Anterior cingulate cortex (tissue), 58 donors: ENCODE data around the gene UNC93B1.

Experiments
- DNase-seq, 58 donors: peaks; one replicate each; lab custom pipeline; 2025; lab: John Stamatoyannopoulos, UW

UNC93B1 gene, protein sequence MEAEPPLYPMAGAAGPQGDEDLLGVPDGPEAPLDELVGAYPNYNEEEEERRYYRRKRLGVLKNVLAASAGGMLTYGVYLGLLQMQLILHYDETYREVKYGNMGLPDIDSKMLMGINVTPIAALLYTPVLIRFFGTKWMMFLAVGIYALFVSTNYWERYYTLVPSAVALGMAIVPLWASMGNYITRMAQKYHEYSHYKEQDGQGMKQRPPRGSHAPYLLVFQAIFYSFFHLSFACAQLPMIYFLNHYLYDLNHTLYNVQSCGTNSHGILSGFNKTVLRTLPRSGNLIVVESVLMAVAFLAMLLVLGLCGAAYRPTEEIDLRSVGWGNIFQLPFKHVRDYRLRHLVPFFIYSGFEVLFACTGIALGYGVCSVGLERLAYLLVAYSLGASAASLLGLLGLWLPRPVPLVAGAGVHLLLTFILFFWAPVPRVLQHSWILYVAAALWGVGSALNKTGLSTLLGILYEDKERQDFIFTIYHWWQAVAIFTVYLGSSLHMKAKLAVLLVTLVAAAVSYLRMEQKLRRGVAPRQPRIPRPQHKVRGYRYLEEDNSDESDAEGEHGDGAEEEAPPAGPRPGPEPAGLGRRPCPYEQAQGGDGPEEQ

GRCh38 chr11:68003846-68004550, at the start of gene UNC93B1:
TSS of gene UNC93B1 (minus strand) at chr11:68004097. CDS start at chr11:68004043, 54 bp downstream.
- DNase-seq = peak in 41 of 58 donors; percentile 18 to 71 (median 44)

DNA sequence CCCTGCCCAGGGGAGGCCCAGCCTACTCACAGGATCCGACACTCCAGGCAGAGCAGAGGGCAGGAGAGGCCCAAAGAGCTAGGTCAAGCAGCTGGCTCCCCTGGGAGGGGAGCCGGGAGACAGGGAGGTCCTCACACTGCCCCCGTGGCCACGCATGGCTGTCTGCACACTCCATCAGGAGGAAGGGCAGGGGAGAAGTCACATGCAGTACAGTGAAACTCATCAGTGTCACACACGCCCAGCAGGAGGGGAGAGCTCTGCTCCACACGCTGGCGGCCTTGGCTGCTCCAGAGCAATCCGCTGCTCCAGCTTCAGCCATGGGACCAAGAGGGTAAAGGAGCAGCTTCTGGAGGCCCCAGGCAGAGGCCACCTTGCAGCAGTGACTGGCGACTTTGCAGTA, 49.2 kb upstream of the UNC93B1 start:
- no peak for DNase-seq

- DNase-seq = no peak
Observed at GRCh38 chr11:68052137-68052873, 48.4 kb upstream of the UNC93B1 start.

- DNase-seq = no peak
Observed at GRCh38 chr11:68051191-68052136, 47.6 kb upstream of the UNC93B1 start.

- no peak for DNase-seq
Observed at GRCh38 chr11:68050371-68050841, 46.5 kb upstream of the UNC93B1 start.

- no peak for DNase-seq
Observed at GRCh38 chr11:68049509-68050370, 45.8 kb upstream of the UNC93B1 start.

GRCh38 chr11:68048681-68049508, 45.0 kb upstream of the UNC93B1 start:
- DNase-seq = no peak

- DNase-seq = peak in 6 of 58 donors; percentile 21 to 43 (median 29)
Observed at GRCh38 chr11:68047437-68048290, 43.8 kb upstream of the UNC93B1 start.

GRCh38 chr11:68044898-68045351, 41.0 kb upstream of the UNC93B1 start:
- DNase-seq = no peak

DNA sequence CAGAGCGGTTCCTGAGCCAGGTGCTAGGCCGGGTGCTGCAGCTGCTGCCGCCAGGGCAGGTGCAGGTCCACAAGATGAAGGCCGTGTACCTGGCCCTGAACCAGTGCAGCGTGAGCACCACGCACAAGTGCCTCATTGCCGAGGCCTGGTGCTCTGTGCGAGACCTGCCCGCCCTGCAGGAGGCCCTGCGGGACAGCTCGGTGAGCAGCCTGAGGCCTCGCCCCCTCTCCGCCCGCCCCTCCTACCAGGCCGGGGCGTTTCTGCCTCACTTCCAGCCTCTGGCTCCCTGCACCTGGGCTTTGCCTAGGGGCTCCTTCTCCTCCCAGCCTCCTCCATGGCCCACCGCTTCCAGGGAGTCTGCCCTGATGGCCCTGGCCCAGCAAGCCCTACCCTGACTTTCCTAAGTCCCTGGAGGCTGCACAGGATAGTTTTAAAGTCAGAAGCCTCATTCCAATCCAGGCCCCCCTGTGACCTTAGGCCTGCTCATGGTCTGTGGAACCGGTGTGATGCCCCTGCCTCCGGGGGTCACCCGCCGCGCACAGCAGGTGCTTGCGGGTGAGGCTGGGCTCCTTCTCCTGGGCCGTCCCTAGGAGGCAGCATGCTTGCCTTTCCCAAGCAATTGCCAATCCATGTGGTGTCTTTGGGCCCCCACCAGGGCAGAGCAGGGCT, 40.4 kb upstream of the UNC93B1 start:
- DNase-seq = no peak

DNA sequence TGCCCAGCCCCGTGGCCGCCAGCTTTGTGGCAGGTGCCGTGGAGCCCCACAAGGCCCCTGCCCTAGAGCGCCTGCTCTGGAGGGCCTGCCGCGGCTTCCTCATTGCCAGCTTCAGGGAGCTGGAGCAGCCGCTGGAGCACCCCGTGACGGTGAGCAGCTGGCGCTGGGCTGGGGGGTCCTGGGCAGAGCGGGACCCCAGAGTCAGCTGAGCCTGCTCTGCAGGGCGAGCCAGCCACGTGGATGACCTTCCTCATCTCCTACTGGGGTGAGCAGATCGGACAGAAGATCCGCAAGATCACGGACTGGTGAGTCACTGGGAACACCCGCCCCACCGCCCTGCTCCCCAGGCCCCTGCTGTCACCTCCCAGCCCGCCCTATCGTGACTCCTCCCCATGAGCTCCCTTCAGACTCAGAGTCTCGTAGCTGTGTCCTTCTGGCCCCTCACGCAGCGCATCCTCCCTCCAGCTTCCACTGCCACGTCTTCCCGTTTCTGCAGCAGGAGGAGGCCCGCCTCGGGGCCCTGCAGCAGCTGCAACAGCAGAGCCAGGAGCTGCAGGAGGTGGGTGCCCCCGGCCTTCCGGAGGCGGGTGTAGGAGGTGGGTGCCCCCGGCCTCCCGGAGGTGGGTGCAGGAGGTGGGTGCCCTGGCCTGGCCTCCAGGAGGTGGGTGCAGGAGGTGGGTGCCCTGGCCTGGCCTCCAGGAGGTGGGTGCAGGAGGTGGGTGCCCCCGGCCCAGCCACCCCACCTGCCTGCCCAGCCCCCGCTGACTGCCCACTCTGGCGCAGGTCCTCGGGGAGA, 39.6 kb upstream of the UNC93B1 start:
- DNase-seq = no peak

DNA sequence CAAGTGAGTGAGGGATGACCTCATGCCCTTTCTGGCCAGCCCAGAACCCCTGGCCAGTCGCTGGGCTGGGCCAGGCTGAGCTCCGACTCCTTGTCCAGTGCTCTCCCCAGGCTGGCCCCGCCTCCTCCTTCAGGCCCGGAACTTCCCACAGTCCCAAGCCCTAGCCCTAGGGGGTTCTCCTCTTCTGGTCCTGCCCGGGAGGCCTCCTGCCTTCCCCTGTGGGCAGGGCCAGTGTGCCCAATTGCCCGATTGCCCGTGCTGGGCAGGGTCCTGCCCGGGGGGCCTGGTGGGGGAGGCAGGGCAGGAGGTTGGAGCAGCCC, 39.1 kb upstream of the UNC93B1 start:
- no peak for DNase-seq

DNA sequence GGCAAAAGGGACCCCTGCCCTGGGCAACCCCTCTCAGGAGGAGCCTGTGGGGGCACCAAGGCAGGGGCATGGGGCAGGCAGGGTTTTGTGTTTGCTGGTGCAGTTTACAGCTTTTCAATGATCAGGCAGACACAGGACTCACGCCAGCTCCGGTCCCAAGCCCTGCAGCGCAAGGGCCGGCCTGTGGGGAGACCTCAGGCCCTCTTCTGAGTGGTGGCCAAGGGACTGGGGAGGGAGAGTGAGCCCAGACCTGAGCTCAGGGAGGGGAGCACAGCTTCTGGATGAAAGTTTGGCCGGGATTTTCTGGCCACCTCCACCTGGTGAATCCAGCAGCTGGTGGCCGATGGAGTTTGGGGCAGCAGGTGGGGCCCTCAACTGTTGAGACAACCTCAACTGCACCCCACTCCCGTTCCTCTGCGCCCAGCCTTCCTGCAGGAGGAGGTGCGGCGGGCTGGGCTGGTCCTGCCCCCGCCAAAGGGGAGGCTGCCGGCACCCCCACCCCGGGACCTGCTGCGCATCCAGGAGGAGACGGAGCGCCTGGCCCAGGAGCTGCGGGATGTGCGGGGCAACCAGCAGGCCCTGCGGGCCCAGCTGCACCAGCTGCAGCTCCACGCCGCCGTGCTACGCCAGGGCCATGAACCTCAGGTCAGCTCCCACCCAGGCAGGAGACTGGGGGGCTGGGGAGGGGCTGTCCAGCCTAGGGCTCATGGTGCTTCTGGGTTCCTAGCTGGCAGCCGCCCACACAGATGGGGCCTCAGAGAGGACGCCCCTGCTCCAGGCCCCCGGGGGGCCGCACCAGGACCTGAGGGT, 38.5 kb upstream of the UNC93B1 start:
- DNase-seq = no peak

GRCh38 chr11:68041617-68042218, 37.8 kb upstream of the UNC93B1 start:
- no peak for DNase-seq
